ENCODE measurements around the gene OR52I1.

The OR52I1 gene, protein sequence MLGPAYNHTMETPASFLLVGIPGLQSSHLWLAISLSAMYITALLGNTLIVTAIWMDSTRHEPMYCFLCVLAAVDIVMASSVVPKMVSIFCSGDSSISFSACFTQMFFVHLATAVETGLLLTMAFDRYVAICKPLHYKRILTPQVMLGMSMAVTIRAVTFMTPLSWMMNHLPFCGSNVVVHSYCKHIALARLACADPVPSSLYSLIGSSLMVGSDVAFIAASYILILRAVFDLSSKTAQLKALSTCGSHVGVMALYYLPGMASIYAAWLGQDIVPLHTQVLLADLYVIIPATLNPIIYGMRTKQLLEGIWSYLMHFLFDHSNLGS

DNA sequence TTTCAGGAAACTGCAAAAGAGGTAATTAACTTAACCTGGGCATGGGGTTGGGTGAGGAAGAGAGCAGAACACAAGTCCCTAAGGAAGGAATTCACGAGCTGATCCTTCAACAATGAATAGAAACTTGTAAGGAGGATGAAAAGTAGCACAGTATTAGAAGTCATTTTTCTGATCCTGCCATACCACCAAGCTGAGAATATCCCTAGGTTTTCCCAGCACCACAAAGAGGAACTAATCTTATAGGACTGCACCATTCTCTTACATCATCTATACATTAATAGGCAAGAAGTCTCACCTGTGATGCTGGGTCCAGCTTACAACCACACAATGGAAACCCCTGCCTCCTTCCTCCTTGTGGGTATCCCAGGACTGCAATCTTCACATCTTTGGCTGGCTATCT, at the start of gene OR52I1:
TSS of gene OR52I1 (plus strand) at position 301 of the 400 bp plus-strand sequence. CDS start at position 301, 0 bp downstream.
- no peak for DNase-seq

DNA sequence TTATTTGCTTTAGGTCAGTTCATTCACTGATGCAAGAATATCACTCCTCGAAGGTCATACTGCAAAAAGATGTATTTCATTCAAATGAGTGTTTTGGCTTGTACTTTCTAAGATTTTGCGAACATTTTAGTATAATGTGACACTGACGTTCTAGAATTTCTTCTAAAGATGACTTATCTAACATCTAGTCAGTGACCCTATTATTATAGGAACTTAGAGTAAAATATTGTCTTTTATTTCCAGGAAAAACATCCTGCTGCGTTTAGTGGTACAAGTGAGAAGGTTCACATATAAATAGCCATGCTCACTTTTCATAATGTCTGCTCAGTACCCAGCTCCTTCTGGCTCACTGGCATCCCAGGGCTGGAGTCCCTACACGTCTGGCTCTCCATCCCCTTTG, 48.9 kb upstream of the OR52I1 start, which contains the start of gene OR52M1:
TSS of gene OR52M1 (plus strand) at position 301 of the 400 bp plus-strand sequence. CDS start at position 301, 0 bp downstream.
- DNase-seq: no peak

DNA sequence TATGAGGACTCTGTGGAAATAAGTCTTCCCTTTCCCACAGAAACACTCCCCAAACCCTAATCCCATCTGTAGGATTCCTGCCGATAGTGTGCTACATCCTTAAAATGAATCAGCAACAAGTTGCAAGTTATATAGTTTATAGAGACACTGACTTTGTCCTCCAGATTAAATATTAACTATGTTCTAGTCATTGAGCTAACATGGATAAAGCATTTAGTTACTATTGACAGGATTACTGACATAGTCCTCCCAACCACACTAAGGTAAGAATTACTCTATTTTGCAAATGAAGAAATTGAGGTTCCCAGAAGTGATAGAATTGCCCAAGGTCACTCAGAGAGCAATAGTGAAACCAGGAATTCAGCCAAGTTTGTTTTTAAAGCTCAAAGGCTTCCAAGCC, 47.0 kb upstream of the OR52I1 start:
- no peak for DNase-seq

DNA sequence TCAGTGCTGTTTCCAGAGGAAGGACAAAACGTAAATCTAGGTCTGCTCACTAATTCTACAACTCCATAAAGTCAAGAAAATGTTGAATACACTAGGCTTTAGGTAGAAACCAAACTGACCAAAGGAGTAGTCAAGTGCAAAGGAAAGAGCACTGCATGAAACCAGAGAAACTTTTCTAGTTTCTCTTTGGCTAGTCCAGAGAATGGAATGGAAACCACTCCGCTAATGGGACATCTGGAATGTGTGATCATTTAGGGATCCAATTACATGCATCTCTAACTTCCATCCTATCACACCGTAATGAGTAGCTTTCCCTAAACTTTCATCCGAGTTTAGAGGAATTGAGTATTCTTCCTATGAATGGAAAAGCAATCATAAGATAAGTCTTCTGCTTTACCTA, 46.4 kb upstream of the OR52I1 start:
- no peak for DNase-seq

DNA sequence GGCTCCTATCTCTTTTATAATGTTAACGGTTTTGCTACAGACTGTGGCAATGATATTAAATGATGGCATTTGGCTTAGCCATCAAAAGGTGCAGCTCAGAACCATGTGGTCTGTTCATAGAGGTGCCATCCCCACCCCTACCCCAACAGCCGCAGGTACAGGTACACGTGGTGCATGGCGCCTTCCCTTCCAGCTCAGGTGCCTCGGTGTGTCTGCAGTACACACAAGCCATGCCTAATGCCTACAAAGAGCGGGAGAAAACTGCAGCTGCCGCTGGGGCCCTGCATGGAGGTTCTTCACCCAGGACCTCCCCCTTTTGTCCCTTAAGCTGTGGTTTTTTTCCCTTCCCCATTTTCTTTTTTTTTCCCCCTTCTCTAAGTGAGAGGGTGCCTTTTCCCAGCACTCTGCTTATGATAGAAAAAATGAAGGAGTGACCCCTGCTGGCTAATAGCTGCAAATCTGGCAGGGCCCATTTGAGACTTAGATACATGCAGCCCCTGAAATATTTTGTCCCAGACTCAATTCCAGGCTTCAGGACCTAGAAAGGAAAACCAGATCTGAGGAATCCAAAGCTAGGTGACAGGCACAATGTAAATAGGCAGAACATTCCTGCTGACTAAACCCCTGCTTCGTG, 42.4 kb upstream of the OR52I1 start:
- DNase-seq: no peak

DNA sequence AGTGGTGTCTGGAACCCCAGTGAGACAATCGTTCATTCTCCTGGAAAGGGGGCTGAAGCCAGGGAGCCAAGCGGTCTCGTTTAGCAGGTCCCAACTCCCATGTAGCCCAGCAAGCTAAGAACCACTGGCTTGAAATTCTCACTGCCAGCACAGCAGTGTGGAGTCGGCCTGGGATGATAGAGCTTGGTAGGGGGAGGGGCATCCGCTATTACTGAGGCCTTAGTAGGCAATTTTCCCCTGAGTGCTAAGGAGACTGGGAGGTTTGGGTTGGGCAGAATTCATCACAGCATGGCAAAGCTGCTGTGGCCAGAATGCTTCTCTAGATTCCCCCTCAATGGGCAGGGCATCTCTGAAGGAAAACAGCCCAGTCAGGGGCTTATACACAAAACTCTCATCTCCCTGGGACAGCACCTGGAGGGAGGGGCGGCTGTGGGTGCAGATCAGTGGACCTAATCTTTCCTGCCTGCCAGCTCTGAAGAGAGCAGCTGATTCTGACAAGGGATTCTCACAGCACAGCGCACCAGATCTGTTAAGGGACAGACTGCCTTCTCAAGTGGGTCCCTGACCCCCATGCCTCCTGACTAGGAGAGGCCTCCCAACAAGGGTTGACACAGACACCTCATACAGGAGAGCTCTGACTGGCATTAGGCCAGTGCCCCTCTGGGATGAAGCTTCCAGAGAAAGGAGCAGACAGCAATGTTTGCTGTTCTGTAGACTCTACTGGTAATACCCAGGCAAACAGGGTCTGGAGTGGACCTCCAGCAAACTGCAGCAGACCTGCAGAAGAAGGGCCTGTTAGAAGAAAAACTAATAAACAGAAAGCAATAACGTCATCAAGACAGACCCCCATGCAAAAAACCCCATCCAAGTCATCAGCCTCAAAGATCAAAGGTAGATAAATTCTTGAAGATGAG, 34.1 kb upstream of the OR52I1 start:
- no peak for DNase-seq

DNA sequence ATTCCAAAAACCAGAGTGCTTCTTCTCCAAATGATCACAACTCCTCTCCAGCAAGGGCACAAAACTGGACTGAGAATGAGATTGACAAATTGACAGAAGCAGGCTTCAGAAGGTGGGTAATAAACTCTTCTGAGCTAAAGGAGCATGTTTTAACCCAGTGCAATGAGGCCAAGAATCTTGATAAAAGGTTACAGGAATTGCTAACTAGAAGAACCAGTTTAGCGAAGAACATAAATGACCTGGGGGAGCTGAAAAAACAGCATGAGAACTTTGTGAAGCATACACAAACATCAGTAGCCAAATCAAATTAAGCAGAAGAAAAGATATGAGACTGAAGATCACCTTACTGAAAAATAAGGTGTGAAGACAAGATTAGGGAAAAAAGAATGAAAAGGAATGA, 33.4 kb upstream of the OR52I1 start:
- no peak for DNase-seq

DNA sequence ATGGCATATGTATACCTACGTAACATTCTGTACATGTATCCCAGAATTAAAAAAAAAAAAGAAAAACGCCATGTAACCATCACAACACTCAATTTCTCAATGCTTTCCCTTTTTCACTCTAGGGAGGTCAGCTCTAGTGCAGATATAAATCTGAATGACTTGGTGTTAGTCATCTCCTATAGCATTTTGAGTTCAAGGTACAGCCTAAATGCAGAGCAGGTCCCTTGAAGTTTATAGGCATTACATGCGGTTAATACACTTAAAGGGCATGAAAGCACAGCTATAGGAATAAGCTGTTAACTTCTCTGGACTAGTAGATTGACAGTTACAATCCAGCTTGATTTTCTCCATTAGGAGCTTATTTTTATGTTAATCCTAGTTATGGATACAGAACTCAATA, 28.5 kb upstream of the OR52I1 start:
- DNase-seq: no peak

DNA sequence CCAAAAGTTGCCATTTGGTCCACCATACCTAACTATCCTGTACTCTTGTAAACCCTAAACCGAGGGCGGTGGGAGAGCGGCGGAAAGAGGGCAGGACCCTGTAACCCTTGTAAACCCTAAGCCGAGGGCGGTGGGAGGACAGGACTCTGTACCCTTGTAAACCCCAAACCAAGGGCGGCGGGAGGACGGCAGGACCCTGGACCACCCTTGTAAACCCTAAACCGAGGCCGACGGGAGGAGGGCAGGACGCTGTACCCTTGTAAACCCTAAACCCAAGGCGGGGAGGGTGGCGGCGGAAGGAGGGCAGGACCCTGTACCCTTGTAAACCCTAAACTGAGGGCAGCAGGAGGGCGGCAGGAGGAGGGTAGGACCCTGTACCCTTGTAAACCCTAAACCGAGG, 24.8 kb upstream of the OR52I1 start:
- no peak for DNase-seq

DNA sequence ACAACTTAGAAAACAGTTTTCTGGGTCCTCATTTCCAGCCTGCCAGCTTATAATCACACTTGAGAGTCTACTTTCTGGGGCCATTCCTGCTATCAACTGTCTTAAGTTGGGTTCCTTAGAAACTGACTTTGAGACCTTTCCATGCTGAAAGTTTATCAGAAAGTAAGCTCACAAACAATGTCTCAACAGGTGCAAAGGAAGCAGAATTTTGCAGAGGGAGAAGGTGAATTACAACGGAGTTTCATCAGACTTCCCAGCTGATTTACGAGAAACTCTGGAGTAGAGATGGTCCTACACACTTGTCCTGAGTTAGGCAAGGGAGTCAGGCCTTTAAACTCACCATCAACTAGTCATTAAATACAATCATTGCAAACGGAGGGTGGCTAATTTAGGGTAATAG, 17.0 kb upstream of the OR52I1 start:
- DNase-seq: no peak

DNA sequence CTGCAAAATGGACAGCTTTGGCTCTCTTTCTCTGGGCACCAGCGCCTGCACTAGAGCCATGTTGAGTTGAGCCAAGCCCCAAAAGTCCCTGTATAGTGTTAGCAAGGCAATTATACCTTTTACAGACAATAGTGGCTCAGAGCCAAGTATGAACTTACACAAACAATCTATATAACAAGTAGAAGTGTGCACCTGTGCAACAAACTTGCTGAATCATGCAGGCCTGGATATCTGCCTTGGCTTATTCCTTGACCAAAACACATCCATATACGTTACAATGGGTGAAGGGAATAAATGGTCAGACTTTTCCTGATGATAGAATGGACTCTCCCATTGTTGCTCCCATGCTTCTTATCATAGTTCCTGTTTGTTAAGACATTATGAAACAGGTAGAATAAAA, 16.1 kb upstream of the OR52I1 start:
- DNase-seq: no peak

DNA sequence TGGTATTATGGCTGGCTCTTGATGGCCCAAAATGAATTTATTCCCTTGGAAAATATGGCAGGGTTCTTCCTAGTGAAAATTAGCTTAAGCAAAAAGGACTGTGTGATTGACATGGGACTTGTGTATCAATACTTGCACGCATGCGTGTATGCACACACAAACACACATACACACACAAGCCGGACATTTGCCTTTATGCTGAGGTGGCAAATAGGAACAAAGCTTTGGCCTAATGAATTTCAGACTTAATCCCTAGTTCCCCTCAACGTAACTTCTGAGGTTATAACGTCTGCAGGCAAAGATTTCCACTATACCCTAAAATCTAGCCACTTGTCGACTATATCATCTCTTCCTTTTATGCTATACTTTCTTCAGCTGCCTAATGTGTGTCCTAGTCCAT, 15.2 kb upstream of the OR52I1 start:
- DNase-seq: no peak

DNA sequence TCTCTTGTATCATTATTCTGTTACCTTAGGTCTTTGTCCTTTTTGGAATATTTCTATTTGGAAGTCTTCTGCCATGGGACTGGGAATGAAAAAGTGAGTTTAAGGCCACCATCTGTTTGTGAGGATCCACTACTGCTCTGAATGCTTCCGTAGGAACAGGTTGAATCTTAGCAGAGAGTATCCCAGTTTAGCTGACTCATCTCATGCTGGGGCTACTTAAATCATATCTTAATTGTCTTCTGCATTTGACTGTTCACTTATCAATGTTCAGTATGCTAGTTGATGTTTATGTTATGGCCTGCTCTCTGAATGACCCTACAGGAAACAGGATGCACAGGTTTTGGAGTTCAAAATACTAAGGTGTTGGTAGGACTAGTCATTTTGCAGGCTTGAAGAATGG, 13.7 kb upstream of the OR52I1 start:
- DNase-seq: no peak

DNA sequence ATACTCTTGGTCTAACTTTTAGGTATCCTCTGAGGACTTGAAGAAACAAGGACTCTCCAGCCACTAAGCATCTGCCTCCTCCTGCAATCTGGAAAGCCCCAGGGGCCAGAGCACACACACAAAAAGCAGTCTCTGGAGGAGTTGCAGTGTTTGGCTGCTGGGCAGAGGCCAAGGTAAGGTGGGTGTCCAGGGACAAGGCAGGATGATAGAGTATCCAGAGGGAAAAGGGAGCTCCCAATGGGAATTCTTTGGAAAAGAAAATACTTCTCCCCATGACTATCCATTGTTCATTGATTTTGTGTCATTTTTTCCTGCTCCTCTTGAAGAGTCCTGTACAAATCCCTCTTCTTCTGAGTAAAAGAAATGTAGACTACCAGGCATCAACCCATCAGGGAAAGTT, 12.4 kb upstream of the OR52I1 start, which contains the start of gene OR52I2:
TSS of gene OR52I2 (plus strand) at position 301 of the 400 bp plus-strand sequence.
- DNase-seq: no peak

DNA sequence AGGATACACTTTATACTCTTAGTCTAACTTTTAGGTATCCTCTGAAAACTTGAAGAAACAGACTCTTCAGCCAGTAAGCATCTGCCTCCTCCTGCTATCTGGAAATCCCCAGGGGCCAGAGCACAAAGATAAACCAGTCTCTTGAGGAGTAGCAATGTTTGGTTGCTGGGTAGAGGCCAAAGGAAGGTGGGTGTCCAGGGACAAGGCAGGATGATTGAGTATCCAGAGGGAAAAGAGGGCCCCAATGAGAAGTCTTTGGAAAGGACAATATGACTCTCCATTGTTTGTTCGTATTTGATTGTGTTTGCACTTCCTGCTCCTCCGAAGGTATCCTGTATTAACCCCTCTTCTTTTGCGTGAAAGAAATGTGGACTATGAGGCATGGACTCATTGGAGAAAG, 4.8 kb upstream of the OR52I1 start:
- no peak for DNase-seq

DNA sequence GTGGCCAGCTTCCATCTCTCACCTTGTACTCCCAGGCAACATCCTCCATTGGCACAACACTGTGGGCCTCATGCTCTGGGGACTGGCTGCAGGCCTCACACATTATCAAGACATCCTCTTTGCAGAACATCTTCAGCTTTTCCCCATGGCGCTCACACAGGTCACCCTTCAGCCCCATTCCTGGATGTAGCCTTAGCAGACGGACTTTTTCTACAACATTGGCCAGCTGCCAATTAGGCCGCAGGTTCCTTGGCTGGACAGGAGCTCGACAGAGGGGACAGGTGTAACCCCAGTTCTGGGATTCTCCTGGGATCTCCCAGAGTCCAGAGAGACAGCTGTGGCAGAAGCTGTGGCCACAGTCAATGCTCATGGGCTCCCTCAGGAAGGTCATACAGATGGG, 11.2 kb downstream of the OR52I1 start:
- no peak for DNase-seq

DNA sequence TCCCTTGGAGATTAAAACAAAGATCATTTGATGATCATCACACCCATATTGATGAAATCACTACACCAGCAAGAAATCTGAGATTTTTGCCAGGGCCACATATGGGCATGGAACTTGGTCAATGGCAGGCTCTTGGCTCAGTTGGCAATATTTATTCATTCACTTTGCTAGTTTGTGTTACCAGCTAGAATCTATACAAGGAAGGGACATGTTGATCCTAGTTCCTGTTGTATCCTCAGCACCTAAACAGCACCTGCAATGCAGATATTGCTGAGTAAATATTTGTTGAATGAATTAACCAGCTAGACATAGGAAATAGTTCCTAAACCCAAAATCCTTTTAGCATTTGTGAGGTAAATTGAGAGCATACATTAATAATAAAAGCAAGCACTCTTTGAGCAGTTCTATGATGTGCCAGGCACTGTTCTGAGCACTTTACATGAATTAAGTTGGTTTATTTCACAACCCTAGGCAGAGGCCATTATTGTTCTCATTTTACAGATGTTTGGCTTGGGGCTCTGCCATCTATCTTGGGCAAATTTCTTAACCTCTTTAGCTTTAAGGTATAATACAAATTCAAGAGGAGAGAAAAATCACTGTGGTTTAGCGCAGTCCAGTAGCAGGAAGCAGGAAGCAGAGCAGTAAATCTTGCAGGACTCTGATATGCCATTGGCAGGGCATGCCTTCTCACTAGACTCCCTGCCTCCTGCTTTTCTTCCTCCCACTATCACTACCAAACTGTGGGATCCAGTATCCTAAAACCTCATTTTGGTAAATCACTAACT, 12.6 kb downstream of the OR52I1 start:
- no peak for DNase-seq

DNA sequence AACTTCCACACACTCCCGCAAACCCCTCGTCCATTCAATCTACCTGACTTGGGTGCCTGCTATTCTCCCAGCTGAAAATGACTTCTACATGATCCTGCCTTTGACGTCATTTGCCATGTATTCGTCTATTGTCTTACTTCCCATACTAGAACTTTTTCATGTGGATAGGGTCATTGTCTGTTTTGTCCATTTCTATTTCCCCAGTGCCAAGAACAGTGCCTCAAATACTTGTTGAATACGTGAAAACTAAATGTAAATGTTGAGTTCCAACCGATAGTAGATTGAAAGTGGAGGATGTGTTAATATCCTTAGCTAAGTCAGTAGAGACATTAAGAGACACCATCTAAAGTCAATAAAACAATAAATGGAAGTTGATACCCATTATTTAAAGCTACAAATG, 13.3 kb downstream of the OR52I1 start:
- DNase-seq: no peak

DNA sequence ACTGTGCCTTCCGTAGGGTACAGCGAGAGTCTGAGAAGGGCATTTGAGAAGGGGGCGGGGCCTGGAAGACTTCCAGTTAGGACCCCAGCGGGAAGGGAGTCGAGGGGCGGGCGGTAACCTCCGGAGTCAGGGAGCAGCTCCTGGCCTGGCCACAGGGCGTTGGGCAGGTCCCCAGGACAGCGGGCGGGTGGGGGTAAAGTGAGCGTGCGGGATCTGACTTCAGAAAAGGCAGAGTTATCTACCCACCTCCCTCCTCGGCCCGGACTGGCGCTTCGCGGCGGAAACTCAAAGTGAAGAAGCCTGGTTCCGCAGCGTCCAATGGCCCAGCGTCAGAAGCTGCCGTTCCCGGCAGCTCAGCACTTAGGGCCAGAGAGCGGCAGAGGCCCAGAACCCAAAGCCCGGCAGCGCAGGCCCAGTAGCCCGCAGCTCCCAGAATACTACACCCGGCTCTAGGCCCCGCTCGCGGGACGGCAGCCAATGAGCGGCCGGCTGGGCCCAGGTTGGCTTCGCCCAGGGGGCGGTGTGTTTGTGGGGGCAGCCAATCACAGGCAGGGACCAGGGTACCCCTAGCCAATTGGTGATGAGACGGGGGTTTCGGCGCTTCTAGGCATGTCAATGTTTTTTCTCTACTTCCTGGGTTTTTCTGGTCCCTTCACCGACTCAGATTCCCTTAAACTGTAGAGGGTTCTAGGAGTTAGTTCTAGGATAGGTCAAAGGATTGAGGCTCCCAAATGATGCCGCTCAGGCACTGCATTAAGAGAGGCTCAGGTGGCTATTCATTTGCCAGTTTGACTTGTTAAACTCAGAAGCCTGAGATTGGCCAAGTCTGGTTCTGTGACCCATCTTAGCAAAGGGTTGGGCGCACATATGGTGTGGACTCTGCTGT, 14.2 kb downstream of the OR52I1 start, which contains the start of gene TRIM68:
TSS of gene TRIM68 (minus strand) at position 451 of the 886 bp plus-strand sequence. CDS start 2,727 bp downstream, outside the sequence.
- peak; percentile 94 for DNase-seq

DNA sequence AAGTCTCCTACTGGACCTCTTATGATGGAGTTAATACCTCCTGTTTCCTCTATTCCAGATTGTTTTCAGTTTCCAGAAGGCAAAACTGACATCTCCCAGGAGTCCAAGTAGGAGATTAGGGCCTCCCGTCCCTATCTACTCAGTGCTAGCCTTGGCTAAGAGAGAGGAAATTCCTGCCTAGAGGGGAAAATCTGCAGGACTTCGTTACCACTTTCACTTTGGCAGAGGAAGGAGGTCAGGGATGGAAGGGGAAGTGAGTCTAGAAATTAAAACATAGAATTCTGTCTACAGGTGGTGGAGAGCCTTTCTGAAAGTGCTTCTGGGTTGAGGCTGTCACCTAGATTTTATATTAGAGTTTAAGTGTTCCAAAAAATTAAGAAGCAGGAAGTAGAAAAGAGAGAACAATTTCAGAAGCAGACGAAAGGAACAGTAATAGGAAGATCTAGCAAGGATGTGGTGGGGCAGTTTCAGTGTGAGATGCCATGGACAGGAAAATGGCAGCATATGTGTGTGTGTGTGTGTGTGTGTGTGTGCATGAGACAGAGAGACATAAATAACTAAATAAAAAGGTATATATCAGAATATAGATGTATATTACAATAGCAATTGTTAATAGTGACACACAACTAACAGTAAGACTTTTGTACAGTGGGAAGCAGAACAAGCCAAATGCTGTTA, 16.6 kb downstream of the OR52I1 start:
- no peak for DNase-seq

DNA sequence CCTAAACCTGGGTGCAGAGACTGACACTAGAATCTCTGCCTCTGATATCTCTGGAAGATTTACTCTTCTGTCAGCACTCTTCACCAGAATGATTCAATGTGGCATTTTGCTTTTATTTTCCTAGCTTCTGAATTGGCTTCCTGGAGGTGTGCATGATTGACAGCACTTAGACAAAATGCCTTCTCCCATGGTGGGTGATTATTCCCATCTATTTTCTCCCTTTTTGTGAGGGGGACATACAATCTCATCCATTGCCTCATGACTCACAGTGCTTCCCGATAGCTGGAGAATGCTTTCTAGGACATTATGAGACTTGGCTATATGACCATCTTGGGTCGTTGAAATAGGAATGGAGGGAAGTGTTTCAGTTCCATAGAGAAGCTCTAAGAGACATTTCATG, 18.1 kb downstream of the OR52I1 start:
- no peak for DNase-seq
